Activated CD4-positive, alpha-beta T cell treated with anti-CD3 and anti-CD28 coated beads, Interleukin-2, amount 10 ng/mL, durations not matched to agents 7 days and 5 days (primary cell): Measurements from ENCODE around the gene PADI3. TPM values are rescaled to one million over a fixed set of nuclear protein-coding genes. Genes with fewer than 3 reads are reported as not detected.
A peak's percentile ranks its signal among the peaks of the same experiment; 100 is the strongest.

Experiments used
- CTCF ChIA-PET: fragments of 350-600 bp; sonication (Branson Sonifier 250); formaldehyde crosslinking; loops from one replicate; lab custom pipeline; 2021; ENCODE audit warnings: antibody characterized with exemption; lab: Charles Lee
- POLR2A ChIA-PET: fragments of 350-600 bp; sonication (Branson Sonifier 250); formaldehyde crosslinking; loops from one replicate; lab custom pipeline; 2021; ENCODE audit warnings: antibody characterized with exemption; lab: Charles Lee
- DNase-seq: peaks from one replicate; pipeline ENCODE4 v3.0.0-alpha.2; 2020
- H3K27ac Mint-ChIP-seq: one replicate; pipeline ENCODE4 v1.8.0; 2021; ENCODE audit warnings: mild to moderate bottlenecking, moderate library complexity, mixed read lengths
- H3K27me3 Mint-ChIP-seq: one replicate; pipeline ENCODE4 v1.8.0; 2021; ENCODE audit warnings: mixed read lengths
- H3K36me3 Mint-ChIP-seq: one replicate; pipeline ENCODE4 v1.8.0; 2021; ENCODE audit warnings: low read depth, mixed read lengths
- H3K4me1 Mint-ChIP-seq: one replicate; pipeline ENCODE4 v1.8.0; 2021; ENCODE audit warnings: mixed read lengths
- H3K4me3 Mint-ChIP-seq: one replicate; pipeline ENCODE4 v1.8.0; 2021; ENCODE audit warnings: mild to moderate bottlenecking, moderate library complexity, mixed read lengths
- H3K9me3 Mint-ChIP-seq: one replicate; pipeline ENCODE4 v1.8.0; 2021; ENCODE audit warnings: mixed read lengths
- total RNA-seq, 2 experiments: library from RNA; stranded (reverse); gene quantifications; one replicate each; pipeline ENCODE4 v1.2.3, GENCODE V29; 2021

Gene PADI3
- total RNA-seq, 2 experiments from 2014 or later = not detected

DNA sequence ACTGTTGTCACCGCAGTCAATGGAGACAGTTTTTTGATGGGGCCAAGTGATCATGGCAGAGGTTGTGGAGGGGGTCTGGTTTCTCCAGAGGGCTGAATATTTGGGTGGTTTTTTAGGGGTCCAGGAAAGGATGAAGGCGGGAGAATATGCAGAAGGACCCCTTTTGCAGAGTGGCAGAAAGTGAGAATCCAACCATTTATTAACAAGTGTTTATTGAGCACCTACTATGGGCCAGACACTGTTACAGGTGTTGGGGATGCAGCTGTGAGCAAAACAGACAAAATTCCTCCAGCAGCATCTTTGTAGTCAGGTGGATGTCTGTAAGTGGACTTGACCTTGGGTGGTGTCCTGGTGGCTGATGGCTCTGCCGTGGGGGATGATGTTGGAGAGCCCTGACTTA is 28.6 kb upstream of the PADI3 start:
- POLR2A ChIA-PET = no interaction called here
- Mint-ChIP-seq H3K36me3 (no peaks in the 10 kb centered on the region), H3K27me3 (peaks cover 23% of the 10 kb centered on the region), H3K4me1 (no peaks in the 10 kb centered on the region), H3K9me3 (no peaks in the 10 kb centered on the region), H3K27ac (no peak overlapping the region), H3K4me3 (no peak overlapping the region)
- no peak for DNase-seq
- CTCF ChIA-PET = no interaction called here

DNA sequence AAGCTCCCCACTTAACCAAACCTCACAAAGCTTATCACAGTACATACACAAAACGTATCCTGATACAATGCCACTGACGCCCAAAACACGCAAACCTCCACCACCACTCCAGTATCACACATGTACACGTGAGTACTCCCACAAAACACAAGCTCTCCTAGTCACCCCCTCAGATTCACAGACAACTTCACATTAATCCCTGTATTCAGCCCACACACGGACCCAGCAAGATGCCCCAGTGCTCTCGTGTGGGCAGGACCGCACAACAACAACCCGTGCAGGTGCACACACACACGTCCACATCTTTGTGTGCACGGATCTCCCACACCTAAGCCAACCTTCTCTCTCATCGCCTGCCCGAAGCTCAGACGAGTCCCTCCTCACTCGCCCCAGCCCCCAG is 26.3 kb upstream of the PADI3 start:
- DNase-seq = no peak
- no peaks in the 10 kb centered on the region for H3K36me3 Mint-ChIP-seq
- H3K4me1 Mint-ChIP-seq = no peaks in the 10 kb centered on the region
- H3K27ac Mint-ChIP-seq = no peak overlapping the region
- peaks cover 12% of the 10 kb centered on the region for H3K27me3 Mint-ChIP-seq
- no peak overlapping the region for H3K4me3 Mint-ChIP-seq
- CTCF ChIA-PET = interaction anchor here (1.5 kb wide), 1 partner anchor 15 kb away, joined by 4 read pairs; no protein-coding TSS in a partner anchor
- POLR2A ChIA-PET = no interaction called here
- no peaks in the 10 kb centered on the region for H3K9me3 Mint-ChIP-seq

DNA sequence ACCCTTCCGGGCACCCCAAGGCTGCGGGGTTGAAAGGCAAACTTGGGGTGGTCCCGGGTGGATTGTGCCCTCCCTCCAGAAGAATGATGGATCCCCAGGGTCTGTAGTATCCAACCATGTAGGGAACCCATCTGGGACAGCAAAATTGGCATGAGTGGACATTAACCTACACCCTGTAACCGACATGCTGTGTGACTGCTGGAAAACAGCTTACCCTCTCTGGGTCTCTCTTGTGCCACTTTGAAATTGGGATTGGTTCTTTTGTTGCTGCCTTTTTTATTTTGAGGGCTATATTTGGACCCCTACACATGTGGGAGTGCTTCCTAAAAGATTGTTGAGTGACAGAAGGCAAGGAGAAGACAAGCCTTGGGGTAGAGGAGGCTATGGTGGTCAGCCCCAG is 24.5 kb upstream of the PADI3 start:
- Mint-ChIP-seq H3K4me3 (no peak overlapping the region), H3K36me3 (no peaks in the 10 kb centered on the region), H3K27ac (peak overlapping the region; percentile 28), H3K4me1 (no peaks in the 10 kb centered on the region), H3K27me3 (peaks cover 8% of the 10 kb centered on the region), H3K9me3 (no peaks in the 10 kb centered on the region)
- no peak for DNase-seq
- ChIA-PET CTCF (no interaction called here), POLR2A (no interaction called here)

DNA sequence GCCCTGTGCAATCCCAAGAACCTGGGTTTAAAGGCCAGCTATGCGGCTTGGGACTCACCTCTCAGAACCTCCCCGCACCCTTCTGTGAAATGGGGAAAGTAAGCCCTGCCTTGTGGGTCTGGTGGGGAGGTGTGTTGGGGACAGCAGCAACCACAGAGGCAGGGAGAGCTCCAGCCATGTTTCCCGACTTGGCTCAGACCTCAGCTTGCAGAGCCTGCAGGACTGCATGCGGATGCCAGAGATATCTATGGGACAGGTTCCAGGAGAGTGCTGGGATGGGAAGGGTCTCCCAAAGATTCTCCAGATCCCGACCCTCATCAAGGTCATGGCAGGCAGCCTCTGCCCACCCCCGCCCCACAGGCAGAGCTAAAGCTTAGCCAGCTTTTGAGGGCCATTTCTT is 23.8 kb upstream of the PADI3 start:
- H3K36me3 Mint-ChIP-seq = no peaks in the 10 kb centered on the region
- peaks cover 8% of the 10 kb centered on the region for H3K27me3 Mint-ChIP-seq
- no peak overlapping the region for H3K27ac Mint-ChIP-seq
- CTCF ChIA-PET = no interaction called here
- no peak for DNase-seq
- no peak overlapping the region for H3K4me3 Mint-ChIP-seq
- no peaks in the 10 kb centered on the region for H3K4me1 Mint-ChIP-seq
- POLR2A ChIA-PET = no interaction called here
- no peaks in the 10 kb centered on the region for H3K9me3 Mint-ChIP-seq

DNA sequence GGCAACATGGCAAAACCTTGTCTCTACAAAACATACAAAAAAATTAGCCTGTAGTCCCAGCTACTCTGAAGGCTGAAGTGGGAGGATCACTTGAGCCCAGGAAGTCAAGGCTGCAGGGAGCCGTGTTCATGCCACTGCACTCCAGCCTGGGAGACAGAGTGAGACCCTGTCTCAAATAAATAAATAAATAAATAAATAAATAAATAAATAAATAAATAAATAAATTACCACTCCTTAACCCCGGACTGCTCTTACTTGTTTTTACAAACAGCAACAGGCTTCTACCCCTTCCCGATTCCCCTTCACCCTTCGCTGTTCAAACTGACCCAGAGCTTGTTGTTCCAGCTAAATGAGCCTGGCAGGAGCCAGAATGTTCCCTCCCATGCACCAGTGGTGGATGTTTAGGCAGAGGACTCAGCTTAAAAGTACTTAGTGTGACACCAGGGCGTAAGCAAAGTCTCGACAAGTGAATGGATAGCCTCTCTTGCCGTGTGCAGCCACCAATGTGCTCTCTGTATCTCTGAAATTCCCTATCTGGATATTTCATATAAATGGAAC is 21.5 kb upstream of the PADI3 start:
- no peak for DNase-seq
- Mint-ChIP-seq H3K27ac (no peak overlapping the region), H3K4me1 (no peaks in the 10 kb centered on the region), H3K4me3 (no peak overlapping the region), H3K9me3 (no peaks in the 10 kb centered on the region), H3K36me3 (no peaks in the 10 kb centered on the region), H3K27me3 (no peaks in the 10 kb centered on the region)
- CTCF ChIA-PET = no interaction called here
- POLR2A ChIA-PET = no interaction called here

DNA sequence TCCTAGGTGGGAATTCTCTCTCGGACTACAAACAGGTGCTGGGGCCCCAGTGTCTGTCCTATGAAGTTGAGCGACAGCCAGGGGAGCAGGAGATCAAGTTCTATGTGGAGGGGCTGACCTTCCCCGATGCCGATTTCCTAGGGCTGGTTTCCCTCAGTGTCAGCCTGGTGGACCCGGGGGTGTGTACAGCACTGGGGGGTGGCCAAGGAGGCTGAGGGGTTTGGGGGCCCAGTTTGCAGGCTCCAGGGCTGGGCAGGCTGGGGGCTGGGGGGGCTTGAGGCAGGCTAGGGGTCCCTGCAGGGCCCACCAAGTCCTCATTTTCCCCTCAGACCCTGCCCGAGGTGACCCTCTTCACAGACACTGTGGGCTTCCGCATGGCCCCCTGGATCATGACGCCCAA is 20.3 kb upstream of the PADI3 start:
- no peaks in the 10 kb centered on the region for H3K27me3 Mint-ChIP-seq
- ChIA-PET POLR2A (no interaction called here), CTCF (no interaction called here)
- no peaks in the 10 kb centered on the region for H3K9me3 Mint-ChIP-seq
- no peak overlapping the region for H3K4me3 Mint-ChIP-seq
- DNase-seq = no peak
- no peaks in the 10 kb centered on the region for H3K36me3 Mint-ChIP-seq
- no peak overlapping the region for H3K27ac Mint-ChIP-seq
- H3K4me1 Mint-ChIP-seq = no peaks in the 10 kb centered on the region

DNA sequence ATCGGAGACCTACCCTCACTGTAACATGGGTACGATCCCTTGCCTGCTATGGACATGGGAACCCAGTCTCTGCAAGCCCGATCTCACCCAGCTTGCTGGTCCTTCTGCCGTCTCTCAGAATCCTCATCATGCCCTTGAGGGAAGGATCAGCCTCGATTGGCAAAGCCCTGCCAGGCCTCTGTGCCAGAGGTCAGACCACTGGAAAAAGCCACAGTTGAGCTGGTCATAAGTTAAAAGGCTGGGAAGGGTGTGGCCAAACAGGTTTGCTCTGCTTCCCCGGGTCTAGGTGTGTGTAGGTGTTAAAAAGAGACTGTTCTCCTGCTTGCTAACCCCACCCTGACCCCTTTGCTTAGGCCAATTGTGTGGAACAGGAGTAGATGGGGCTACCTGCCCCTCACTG is 19.5 kb upstream of the PADI3 start:
- no peak for DNase-seq
- no peaks in the 10 kb centered on the region for H3K4me1 Mint-ChIP-seq
- no peak overlapping the region for H3K27ac Mint-ChIP-seq
- POLR2A ChIA-PET = no interaction called here
- no peaks in the 10 kb centered on the region for H3K36me3 Mint-ChIP-seq
- CTCF ChIA-PET = no interaction called here
- H3K4me3 Mint-ChIP-seq = no peak overlapping the region
- H3K9me3 Mint-ChIP-seq = no peaks in the 10 kb centered on the region
- no peaks in the 10 kb centered on the region for H3K27me3 Mint-ChIP-seq

DNA sequence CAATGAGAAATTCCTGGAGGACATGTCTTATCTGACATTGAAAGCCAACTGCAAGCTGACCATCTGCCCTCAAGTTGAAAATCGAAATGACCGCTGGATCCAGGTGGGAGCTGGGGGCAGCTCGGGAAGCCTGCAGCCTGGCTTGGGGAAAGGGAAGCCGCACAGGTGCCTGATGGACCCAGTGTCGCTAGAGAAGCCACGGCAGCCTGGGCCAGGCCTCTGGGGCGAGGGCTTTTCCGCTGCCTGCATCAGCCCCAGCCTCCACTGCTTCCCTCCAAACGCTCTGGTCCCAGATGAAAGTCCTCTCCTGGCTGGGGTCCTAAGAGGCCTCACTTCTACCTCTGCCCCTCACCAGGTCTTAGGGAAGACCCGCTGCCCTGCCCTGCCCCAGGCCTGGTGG is 18.8 kb upstream of the PADI3 start:
- Mint-ChIP-seq H3K27ac (no peak overlapping the region), H3K9me3 (no peaks in the 10 kb centered on the region), H3K4me1 (no peaks in the 10 kb centered on the region), H3K36me3 (no peaks in the 10 kb centered on the region), H3K4me3 (no peak overlapping the region), H3K27me3 (no peaks in the 10 kb centered on the region)
- ChIA-PET CTCF (interaction anchor here (1.2 kb wide), 1 partner anchor 22 kb away, joined by 3 read pairs; no protein-coding TSS in a partner anchor), POLR2A (no interaction called here)
- DNase-seq = no peak

DNA sequence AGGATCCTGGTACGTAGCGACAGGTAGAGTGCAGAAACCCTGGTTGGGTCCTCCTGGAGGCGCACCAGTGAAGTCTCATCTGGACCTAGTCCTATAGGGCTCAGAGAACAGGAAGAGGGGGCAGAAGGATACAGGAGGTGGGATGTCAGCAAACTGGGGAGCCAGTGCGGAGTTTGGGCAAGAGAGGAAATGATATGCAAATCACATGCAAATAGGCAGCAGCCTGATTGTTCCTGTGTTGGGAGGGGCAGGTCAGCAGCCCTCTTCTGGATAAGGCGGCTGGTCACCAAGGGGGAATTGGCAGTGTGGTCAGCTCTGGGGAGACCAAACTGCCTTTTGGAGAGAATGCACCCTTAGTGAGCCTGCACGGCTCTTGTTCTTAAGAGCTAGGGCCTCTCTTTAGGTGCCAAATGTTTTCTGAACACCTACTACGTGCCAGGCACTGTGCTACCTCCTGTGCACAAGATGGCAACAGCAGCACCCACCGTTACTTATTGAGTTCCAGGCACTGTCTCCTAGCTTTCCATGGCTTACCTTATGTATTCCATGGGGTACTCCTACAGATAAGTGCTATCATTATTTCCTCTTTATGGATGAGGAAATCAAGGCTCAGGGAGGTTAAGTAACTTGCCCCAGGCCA is 18.1 kb upstream of the PADI3 start:
- Mint-ChIP-seq H3K4me1 (no peaks in the 10 kb centered on the region), H3K4me3 (no peak overlapping the region), H3K9me3 (no peaks in the 10 kb centered on the region), H3K27ac (no peak overlapping the region), H3K36me3 (no peaks in the 10 kb centered on the region), H3K27me3 (no peaks in the 10 kb centered on the region)
- CTCF ChIA-PET = interaction anchor here (1.2 kb wide), 1 partner anchor 23 kb away, joined by 3 read pairs; no protein-coding TSS in a partner anchor
- no peak for DNase-seq
- POLR2A ChIA-PET = no interaction called here

DNA sequence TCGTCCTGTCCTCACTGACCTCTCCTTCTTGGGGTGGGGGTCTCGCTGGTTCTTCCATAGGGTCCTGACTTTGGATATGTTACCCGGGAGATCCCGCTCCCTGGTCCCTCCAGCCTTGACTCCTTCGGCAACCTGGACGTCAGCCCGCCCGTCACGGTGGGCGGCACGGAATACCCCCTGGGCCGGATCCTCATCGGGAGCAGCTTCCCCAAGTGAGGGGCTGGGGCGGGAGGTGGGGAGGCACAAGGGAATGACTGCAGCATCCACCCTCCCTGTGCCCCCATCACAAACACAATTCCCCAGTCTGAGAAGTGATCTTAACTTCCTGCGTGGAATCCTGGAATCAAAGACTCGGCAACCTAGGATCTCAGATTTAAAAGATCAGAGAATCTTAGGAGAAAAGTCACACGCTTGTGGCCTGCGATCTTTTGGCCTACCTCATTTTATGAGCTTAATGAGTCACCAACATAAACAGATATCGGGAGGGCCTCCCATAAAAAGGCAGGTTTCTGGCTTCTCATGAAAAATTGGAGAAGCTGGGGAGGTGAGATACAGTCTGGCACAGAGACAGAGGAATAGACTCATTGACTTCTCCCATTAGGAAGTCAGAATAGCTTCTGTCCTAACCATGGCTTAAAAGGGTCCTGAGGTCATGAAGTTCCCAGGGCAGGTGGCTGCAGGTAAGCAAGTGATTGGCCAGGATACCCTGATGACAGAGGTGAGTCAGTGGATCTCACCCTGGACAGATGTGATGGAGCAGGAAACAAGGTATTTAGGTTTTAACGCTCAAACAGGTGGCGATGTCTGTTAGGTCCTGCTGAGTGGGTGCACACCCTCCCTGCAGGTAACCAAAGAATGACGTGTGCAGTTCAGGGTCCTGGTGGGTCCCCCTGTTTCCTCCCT is 15.9 kb upstream of the PADI3 start:
- Mint-ChIP-seq H3K27ac (no peak overlapping the region), H3K4me1 (no peaks in the 10 kb centered on the region), H3K36me3 (no peaks in the 10 kb centered on the region), H3K4me3 (no peak overlapping the region), H3K9me3 (no peaks in the 10 kb centered on the region), H3K27me3 (no peaks in the 10 kb centered on the region)
- ChIA-PET CTCF (no interaction called here), POLR2A (no interaction called here)
- no peak for DNase-seq

DNA sequence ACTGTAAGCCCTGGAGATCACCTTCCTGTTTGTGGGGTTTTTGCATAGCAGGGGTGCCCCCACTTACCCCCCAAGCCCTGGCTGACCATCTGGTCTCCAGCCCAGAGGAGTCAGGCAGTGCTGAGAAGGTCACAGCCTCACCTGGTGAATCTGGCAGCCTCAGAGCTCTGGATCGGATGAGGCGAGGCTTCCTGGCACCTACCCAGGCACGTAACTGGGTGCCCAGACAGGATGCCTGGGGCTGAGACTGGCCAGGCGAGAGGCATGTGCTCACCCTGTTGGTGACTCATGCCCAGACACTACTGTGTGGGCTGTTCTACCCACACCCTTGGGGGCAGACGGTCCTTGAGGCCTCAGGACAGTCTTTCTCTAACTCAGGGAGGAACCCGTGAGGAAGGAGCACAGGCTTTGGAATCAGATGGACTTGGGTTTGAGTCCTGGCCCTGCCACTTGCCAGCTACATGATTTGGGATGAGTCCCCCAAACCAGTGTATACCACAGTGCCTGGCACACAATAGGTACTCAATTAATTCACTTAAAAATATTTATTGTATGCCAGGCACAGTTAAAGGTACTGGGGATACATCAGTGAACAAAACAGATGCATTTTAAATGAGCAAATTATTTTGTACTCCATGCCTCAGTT is 15.1 kb upstream of the PADI3 start:
- Mint-ChIP-seq H3K9me3 (no peaks in the 10 kb centered on the region), H3K27ac (no peak overlapping the region), H3K4me1 (no peaks in the 10 kb centered on the region), H3K27me3 (no peaks in the 10 kb centered on the region), H3K36me3 (no peaks in the 10 kb centered on the region), H3K4me3 (no peak overlapping the region)
- DNase-seq = no peak
- ChIA-PET CTCF (no interaction called here), POLR2A (no interaction called here)

DNA sequence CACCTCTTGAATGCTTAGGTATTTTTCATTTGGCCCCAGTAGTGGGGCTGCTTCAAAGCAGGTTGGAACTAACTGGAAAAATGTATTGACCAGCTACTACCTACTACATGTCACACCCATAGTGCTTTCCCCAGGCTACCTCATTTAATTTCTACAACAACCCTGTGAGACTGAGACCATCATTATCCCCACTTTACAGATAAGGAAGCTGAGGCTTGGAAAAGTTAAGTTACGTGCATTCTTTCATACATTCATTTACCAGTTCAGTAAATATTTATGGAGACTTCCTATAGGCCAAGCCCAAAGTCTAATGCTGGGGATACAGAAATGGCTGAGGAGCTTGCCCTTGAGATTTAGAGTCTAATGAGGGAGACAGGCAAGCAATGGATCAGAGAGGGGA is 14.5 kb upstream of the PADI3 start:
- CTCF ChIA-PET = no interaction called here
- H3K27ac Mint-ChIP-seq = no peak overlapping the region
- H3K4me3 Mint-ChIP-seq = no peak overlapping the region
- H3K36me3 Mint-ChIP-seq = no peaks in the 10 kb centered on the region
- no peak for DNase-seq
- H3K9me3 Mint-ChIP-seq = no peaks in the 10 kb centered on the region
- POLR2A ChIA-PET = no interaction called here
- no peaks in the 10 kb centered on the region for H3K4me1 Mint-ChIP-seq
- no peaks in the 10 kb centered on the region for H3K27me3 Mint-ChIP-seq
